OCI-LY7 (cell line): ENCODE measurements around the gene NDUFA7. TPM values are rescaled to one million over a fixed set of nuclear protein-coding genes. Genes with fewer than 3 reads are reported as not detected.

Source experiments
- Bru-seq: library from RNA; stranded (reverse); fragments of 400-500 nt; gene quantifications from one replicate; lab custom pipeline; 2021; lab: Mats Ljungman, UMichigan
- BruChase-seq, 2 experiments: library from RNA; stranded (reverse); fragments of 400-500 nt; gene quantifications; one replicate each; lab custom pipeline; 2021; lab: Mats Ljungman, UMichigan
- BruUV-seq: library from RNA; stranded (reverse); fragments of 400-500 nt; replicated peaks from 2 replicates; lab custom pipeline; 2021; lab: Mats Ljungman, UMichigan
- CTCF ChIA-PET: fragments of 300-600 bp; sonication (Branson Sonifier 250); formaldehyde crosslinking; loops from one replicate; lab custom pipeline; 2022; ENCODE audit warnings: antibody characterized with exemption; ENCODE audit not compliant: unreplicated experiment; lab: Charles Lee
- POLR2A ChIA-PET: fragments of 300-600 bp; sonication (Branson Sonifier 250); formaldehyde crosslinking; loops from one replicate; lab custom pipeline; 2022; ENCODE audit warnings: antibody characterized with exemption; lab: Charles Lee
- DNase-seq: peaks from one replicate; pipeline ENCODE4 v3.0.0-alpha.2; 2015; ENCODE audit warnings: low spot score
- H2AFZ ChIP-seq: fragments of 200-600 bp; sonication (generic), shearing (Covaris generic); 2 replicates; pipeline ENCODE4 v1.6.1; 2014; ENCODE audit warnings: mild to moderate bottlenecking, antibody characterized with exemption, low read length, moderate library complexity
- H3K27ac ChIP-seq: fragments of 200-600 bp; sonication (generic); 2 replicates; pipeline ENCODE4 v1.5.1; 2014; ENCODE audit warnings: mixed run types, low read depth, mild to moderate bottlenecking, moderate library complexity, low read length, inconsistent platforms; ENCODE audit not compliant: poor library complexity, severe bottlenecking
- H3K36me3 ChIP-seq: fragments of 200-600 bp; sonication (generic); 2 replicates; pipeline ENCODE4 v1.6.1; 2014; ENCODE audit warnings: mild to moderate bottlenecking, antibody characterized with exemption, low read length, moderate library complexity, mixed read lengths; ENCODE audit not compliant: insufficient read depth
- H3K4me1 ChIP-seq: fragments of 200-600 bp; sonication (generic); 2 replicates; pipeline ENCODE4 v1.5.1; 2014; ENCODE audit warnings: mild to moderate bottlenecking, low read length; ENCODE audit not compliant: insufficient read depth, poor library complexity, severe bottlenecking
- H3K4me2 ChIP-seq: fragments of 200-600 bp; sonication (generic); 2 replicates; pipeline ENCODE4 v1.6.1; 2014; ENCODE audit warnings: mild to moderate bottlenecking, low read length
- H3K4me3 ChIP-seq: fragments of 200-600 bp; sonication (generic); 2 replicates; pipeline ENCODE4 v1.5.1; 2014; ENCODE audit warnings: mild to moderate bottlenecking, low read depth, low read length; ENCODE audit not compliant: poor library complexity, severe bottlenecking
- H3K79me2 ChIP-seq: fragments of 200-600 bp; sonication (generic); 2 replicates; pipeline ENCODE4 v1.6.1; 2016; ENCODE audit warnings: low read depth, mild to moderate bottlenecking, low read length, moderate library complexity, mixed read lengths; ENCODE audit not compliant: insufficient read depth
- H3K9me2 ChIP-seq: fragments of 200-600 bp; sonication (generic); 2 replicates; pipeline ENCODE4 v1.6.1; 2016; ENCODE audit warnings: mild to moderate bottlenecking, low read length, mixed read lengths; ENCODE audit not compliant: insufficient read depth
- H3K9me3 ChIP-seq: fragments of 200-600 bp; sonication (generic); 2 replicates; pipeline ENCODE4 v1.6.1; 2014; ENCODE audit warnings: mild to moderate bottlenecking, mixed run types, low read length, mixed read lengths
- H4K20me1 ChIP-seq: fragments of 200-600 bp; sonication (generic); 2 replicates; pipeline ENCODE4 v1.6.1; 2014; ENCODE audit warnings: mild to moderate bottlenecking, antibody characterized with exemption, low read length, moderate library complexity, mixed read lengths; ENCODE audit not compliant: insufficient read depth
- EZH2phosphoT487 ChIP-seq: fragments of 200-600 bp; sonication (generic); IDR thresholded peaks from 2 replicates; pipeline ENCODE4 v1.6.1; 2018; ENCODE audit warnings: low read depth, borderline replicate concordance, mild to moderate bottlenecking, mixed run types, antibody characterized with exemption, low read length, moderate library complexity, mixed read lengths
- intact Hi-C: fragments of 100-400 bp; cut with micrococcal nuclease; formaldehyde crosslinking; loops from one replicate; pipeline ENCODE4 v1.10.0; 2022; ENCODE audit not compliant: unreplicated experiment
- long read RNA-seq: library from polyadenylated mRNA; stranded (forward); transcript quantifications from one replicate; pipeline ENCODE4 v2.0.0, GENCODE V29; 2022
- total RNA-seq, 2 experiments: library from RNA; depleted of rRNA in 1 of 2; stranded (reverse); fragments of >200 nt in 1 of 2; shearing (Covaris generic) in 1 of 2; gene quantifications; 2 replicates each; pipeline ENCODE4 v1.2.3, GENCODE V29; 2014 to 2022
- TF ChIP-seq, protein P1 (sequence below): fragments of 200-600 bp; sonication (generic); conservative IDR thresholded peaks from 2 replicates; pipeline ENCODE4 v1.5.1; 2014; ENCODE audit warnings: mild to moderate bottlenecking, antibody characterized with exemption, low read length, moderate library complexity, mixed read lengths

The NDUFA7 gene
- 59.2 and 93.0 TPM in 2 replicates for total RNA-seq (2014; rRNA removed; shearing (Covaris generic))
- total RNA-seq (2022) = 103 and 106 TPM in 2 replicates
- percentile 79 among the genes with signal in this experiment for Bru-seq, nascent RNA
- BruChase-seq, experiment 1, labeled RNA remaining after a 6-hour chase = percentile 88 among the genes with signal in this experiment
- percentile 75 among the genes with signal in this experiment for BruChase-seq, experiment 2, labeled RNA remaining after a 2-hour chase
- long read RNA-seq, transcript NDUFA7-201 (4 exons, 601 nt) = major isoform, 115 of 133 reads
- long read RNA-seq, partial matches to known transcripts = 6 of 133 reads
- long read RNA-seq, other reads (novel, unspliced or antisense) = 11 of 133 reads

DNA sequence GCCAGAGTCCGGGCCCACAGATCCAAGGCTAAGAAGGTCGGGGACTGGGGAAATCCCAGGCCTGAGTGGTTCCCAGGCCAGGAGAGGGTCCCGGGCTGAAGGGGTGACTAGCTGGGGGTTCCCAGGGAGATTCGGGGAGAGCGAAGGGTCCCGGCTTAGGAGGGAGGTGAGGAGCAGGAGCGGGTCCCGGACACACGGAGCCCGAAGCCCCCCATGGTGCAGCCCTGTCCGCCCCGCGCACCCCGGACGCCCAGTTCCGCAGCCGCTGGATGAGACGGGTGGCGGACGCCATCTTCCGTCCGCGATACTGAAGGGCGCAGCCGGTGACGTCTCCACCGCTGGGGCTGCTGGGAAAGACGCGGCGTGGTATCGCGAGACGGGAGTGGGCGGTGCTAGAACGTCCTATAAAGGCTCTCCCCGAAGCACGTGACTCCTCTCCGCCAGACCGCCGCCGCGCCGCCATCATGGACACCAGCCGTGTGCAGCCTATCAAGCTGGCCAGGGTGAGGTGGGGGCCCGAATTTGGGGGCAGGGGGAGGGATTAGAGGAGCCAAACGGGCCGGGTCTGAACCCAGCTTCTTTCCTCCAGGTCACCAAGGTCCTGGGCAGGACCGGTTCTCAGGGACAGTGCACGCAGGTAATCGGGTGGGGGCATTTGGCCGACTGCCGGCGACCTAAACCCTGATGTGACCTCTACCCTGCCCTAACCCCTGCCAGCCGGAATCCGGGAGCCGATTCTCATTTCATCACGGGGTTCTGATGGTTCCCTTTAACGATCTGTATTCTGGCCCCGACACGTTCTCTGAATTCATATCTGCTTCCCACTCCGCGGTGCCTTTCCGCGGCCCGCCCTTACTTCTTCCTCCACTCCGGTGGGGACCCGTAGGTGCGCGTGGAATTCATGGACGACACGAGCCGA, at the start of gene NDUFA7, which contains the start of gene RPS28:
Gene NDUFA7 (minus strand): TSS at position 309 of the 919 bp plus-strand sequence. CDS start 17 bp downstream, at position 292.
Gene RPS28 (plus strand): TSS at position 430 of the 919 bp plus-strand sequence. CDS start 35 bp downstream, at position 465.
- Histone ChIP-seq H2AFZ (peak within 1 kb of the TSS; percentile 64; the same call in 1 of the 2 replicates), H3K9me3 (no peaks in the 10 kb centered on the region), H3K27ac (peak within 1 kb of the TSS; percentile 67), H3K36me3 (peaks cover 60% of the 10 kb centered on the region), H3K4me3 (peak within 1 kb of the TSS; percentile 100), H3K9me2 (no peaks in the 10 kb centered on the region), H3K4me1 (peaks cover 55% of the 10 kb centered on the region), H3K4me2 (peak within 1 kb of the TSS; percentile 99), H4K20me1 (peaks cover 12% of the 10 kb centered on the region), H3K79me2 (peaks cover 49% of the 10 kb centered on the region)
- ChIA-PET CTCF (interaction anchor here (0.6 kb wide), 2 partner anchors 125 to 317 kb away, joined by 5 to 7 read pairs; no protein-coding TSS in a partner anchor), POLR2A (interaction anchor here (0.5 to 0.6 kb wide), 3 partner anchors 14 to 67 kb away, joined by 3 to 4 read pairs (median 4); no protein-coding TSS in a partner anchor)
- TF ChIP-seq, protein P1, sequence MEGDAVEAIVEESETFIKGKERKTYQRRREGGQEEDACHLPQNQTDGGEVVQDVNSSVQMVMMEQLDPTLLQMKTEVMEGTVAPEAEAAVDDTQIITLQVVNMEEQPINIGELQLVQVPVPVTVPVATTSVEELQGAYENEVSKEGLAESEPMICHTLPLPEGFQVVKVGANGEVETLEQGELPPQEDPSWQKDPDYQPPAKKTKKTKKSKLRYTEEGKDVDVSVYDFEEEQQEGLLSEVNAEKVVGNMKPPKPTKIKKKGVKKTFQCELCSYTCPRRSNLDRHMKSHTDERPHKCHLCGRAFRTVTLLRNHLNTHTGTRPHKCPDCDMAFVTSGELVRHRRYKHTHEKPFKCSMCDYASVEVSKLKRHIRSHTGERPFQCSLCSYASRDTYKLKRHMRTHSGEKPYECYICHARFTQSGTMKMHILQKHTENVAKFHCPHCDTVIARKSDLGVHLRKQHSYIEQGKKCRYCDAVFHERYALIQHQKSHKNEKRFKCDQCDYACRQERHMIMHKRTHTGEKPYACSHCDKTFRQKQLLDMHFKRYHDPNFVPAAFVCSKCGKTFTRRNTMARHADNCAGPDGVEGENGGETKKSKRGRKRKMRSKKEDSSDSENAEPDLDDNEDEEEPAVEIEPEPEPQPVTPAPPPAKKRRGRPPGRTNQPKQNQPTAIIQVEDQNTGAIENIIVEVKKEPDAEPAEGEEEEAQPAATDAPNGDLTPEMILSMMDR = 0 out of 2 replicates have a peak, but pooled peaks have one; percentile 27
- TF ChIP-seq EZH2phosphoT487 = no peak
- DNase-seq = peak; percentile 98
- intact Hi-C loops = loop anchor here (5.0 kb wide), 1 partner anchor 54 kb away; no protein-coding TSS in a partner anchor
- TSS peak; percentile 97 for BruUV-seq

DNA sequence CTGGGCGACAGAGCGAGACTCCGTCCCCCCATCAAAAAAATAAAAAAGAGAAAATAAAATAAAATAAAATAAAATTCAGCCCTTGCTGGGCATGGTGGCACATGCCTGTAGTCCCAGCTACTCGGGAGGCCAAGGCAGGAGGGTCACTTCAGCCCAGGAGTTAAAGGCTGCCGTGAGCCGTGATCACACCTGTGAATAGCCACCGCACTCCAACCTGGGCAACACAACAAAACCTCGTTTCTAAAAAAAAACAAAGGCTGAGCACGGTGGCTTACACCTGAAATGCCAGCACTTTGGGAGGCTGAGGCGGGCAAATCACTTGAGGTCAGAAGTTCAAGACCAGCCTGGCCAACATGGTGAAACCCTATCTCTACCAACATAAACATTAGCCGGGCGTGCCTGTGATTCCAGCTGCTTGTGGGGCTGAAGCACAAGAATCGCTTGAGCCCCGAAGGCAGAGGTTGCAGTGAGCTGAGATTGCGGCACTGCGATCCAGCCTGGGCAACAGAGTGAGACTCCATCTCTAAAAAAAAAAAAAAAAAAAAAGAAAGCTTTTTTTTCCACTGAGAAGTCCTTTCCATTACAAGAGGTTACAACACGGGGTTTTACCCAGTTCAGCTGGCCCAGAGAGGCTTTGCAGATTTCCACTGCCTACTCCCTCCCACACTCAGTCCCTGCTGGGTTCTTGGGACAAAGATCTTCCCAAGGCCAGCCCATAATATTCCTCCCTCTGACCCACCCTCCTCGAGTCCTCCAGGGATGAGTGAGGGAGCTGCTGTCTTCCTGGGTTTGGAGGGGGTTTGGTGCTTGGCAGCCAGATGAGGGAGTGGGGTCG, 49.2 kb upstream of the NDUFA7 start:
- ChIA-PET CTCF (no interaction called here), POLR2A (no interaction called here)
- no TSS peak for BruUV-seq
- intact Hi-C loops = no loop called here
- Histone ChIP-seq H3K4me2 (no peak overlapping the region), H3K9me3 (no peaks in the 10 kb centered on the region), H3K4me3 (no peak overlapping the region), H4K20me1 (no peaks in the 10 kb centered on the region), H3K27ac (no peak overlapping the region), H3K9me2 (no peaks in the 10 kb centered on the region), H3K79me2 (no peaks in the 10 kb centered on the region), H3K36me3 (no peaks in the 10 kb centered on the region), H2AFZ (no peak overlapping the region), H3K4me1 (no peaks in the 10 kb centered on the region)
- no peak for TF ChIP-seq EZH2phosphoT487
- TF ChIP-seq, protein P1 = no peak
- DNase-seq = no peak
